ENCODE results near the gene NSD1. TPM values are rescaled to one million over a fixed set of nuclear protein-coding genes. Genes with fewer than 3 reads are reported as not detected.
"Not testable (repeated sequence)": the region's sequence is repeated elsewhere in the genome, so short reads cannot be mapped to it uniquely, and the experiment has no call there.

NSD1 gene
- total RNA-seq, 1 donor from 2014 or later = 98.2 TPM

GRCh38 chr5:177232358-177232757 lies 98.8 kb downstream of the NSD1 start:
- no peak for DNase-seq

DNA sequence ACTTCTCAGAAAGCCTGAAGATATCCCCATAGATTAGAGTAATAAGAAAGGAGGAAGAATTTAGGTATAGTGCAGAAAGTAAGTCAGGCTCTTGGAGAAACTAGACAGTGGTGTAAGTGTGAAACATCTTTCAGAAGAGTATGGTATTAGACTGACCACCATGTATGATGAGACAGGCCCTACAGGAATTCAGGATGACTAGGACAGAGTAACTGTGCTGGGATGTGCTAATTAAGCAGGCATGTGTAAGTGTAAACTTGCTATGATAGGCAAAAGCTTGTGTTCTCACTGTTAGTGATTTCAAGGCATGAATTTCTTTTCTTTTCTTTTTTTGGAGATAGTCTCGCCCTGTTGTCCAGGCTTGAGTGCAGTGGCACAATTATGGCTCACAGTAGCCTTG lies 99.2 kb downstream of the NSD1 start:
- no peak for DNase-seq

DNA sequence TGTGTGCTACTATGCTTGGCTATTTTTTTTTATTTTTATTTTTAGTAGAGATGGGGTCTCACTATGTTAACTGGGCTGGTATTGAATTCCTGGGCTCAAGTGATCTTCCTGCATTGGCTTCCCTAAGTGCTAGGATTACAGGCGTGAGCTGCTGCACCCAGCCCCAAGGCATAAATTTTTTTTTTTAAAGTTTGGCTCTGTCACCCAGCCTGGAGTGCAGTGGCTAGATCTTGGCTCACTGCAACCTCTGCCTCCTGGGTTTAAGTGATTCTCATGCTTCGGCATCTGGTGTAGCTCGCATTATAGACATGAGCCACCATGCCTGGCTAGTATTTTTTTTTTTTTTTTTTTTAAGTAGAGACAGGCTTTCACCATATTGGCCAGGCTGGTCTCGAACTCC lies 99.6 kb downstream of the NSD1 start:
- peak; percentile 62 for DNase-seq

DNA sequence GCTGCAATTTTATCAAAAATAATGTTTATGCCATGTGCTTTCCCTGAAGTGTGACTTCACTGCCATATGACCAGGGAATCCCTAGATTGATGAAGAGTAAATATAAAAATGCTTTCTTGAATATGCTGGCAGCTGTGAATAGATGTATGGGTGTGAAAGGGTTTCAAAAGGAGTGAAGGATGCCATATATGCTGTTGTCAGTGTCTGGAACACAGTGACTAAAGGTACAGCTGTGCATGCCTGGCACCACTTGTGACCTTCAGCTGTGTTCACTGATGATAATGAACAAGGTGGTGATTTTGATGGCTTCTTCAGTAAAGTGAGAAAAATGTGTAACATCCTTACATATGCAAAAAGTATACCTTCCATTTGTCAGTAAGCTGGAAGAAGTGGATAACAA lies 100.2 kb downstream of the NSD1 start:
- DNase-seq = no peak

DNA sequence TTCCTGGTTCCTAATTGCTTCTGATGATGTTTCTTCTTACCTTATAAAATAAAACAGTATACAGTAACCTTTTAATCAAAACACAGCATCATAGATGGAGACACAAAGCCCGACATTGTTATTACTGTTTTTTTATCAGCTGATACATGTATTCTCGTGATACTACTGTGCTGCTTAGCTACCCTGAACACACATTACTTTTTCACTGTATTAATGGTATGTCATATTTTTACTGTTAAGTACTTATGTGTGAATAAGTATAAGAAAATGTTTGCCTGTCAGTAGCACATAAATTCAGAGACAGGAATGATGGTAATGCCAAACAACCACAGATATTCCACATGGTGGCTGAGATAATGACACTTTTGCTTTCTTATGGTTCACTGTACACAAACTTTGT lies 101.3 kb downstream of the NSD1 start:
- DNase-seq = no peak

GRCh38 chr5:177241768-177242167 lies 108.2 kb downstream of the NSD1 start:
- DNase-seq = no peak

DNA sequence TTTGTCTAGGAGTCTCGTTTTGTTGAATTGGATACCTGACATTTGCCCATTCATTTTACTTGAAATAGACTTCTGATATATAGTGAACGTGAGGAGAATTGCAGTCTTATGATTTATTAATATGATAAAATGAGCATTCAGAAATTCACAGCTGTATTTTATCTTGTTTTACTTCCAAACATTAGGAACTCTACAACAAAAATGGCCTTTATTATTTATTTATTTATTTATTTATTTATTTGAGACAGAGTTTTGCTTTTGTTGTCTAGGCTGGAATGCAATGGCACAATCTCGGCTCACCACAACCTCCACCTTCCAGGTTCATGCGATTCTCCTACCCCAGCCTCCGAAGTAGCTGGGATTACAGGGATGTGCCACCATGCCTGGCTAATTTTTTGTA lies 108.7 kb downstream of the NSD1 start:
- no peak for DNase-seq

DNA sequence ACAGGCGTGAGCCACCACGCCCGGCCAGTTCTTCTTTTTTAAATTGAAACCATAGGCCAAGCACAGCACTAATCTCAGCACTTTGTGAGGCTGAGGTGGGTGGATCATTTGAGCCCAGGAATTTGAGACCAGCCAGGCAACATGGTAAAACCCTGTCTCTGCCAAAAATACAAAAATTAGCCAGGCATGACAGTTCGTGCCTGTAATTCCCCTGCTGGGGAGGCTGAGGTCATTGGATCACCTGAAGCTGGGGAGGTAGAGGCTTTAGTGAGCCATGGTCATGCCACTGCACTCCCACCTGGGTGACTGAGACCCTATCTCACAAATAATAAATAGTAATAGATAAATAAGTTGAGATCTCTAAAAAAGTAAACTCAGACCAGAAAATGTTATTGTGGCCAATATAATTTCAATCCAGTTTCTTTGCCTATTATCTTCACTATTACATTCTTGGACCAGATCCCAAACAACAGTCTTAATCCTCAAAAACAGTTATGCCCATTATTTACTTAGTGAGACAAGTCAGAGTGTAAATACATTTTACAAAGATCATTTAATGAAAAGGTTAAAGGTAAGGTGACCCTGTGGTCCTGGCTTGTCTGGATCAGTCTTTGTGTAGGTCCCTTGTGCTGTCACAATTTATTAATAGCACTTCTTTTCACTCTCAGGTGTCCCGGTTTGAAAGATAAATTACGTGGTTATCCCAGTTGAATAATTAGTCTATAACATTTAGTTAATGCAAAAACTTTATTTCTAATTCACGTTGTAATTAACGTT lies 116.4 kb downstream of the NSD1 start:
- DNase-seq = no peak

DNA sequence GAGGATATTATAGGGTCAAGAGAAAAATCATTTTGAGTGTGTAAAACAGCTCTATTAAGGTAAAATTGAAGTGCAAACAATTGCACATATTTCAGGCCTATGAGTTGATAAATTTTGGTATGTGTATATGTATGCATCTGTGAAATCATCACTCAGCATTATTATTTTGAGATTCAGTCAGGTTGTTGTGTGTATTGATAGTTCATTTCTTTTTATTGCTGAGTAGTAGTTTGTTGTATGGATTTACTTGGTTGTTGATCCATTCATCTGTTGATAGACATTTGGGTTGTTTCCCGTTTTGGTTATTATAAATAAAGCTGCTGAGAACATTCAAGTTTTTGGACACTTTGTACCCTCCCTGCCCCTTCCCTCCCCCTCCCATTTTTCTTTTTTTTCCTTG lies 119.7 kb downstream of the NSD1 start:
- no peak for DNase-seq

GRCh38 chr5:177256296-177256695 lies 122.7 kb downstream of the NSD1 start:
- DNase-seq = no peak

GRCh38 chr5:177258711-177259110 lies 125.1 kb downstream of the NSD1 start:
- DNase-seq = not testable (repeated sequence)

DNA sequence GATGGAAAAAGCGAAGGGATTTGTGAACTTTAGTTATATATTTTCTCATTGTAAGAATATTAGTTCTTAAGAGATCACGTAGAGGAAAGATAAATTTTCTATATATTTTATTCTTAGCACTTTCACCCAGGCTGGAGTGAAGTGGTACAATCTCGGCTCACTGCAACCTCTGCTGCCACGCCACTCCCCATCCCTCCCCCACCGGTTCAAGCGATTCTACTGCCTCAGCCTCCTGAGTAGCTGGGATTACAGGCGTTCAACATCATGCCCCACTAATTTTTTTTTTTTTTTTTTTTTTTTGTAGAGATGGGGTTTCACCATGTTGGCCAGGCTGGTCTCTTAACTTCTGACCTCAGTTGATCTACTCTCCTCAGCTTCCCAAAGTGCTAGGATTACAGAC lies 127.4 kb downstream of the NSD1 start:
- no peak for DNase-seq

- no peak for DNase-seq
Observed at GRCh38 chr5:177261510-177261909, 127.9 kb downstream of the NSD1 start.

DNA sequence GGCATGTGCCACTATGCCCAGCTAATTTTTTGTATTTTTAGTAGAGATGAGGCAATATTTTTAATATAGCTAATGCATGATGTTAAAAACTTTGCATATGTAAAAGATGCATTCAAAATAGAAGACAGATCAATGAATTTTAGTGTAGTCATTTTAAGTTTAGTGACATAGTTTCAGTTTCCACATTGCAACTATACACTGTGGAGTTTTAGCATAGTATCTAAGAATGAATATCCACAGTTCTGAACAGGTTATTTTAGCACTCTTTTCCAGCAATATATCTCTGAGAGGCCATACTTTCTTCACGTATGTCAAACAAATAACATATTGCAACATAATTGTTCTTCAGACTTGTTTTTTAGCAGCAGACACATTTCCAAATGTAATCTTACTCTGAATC lies 130.6 kb downstream of the NSD1 start:
- DNase-seq = no peak

DNA sequence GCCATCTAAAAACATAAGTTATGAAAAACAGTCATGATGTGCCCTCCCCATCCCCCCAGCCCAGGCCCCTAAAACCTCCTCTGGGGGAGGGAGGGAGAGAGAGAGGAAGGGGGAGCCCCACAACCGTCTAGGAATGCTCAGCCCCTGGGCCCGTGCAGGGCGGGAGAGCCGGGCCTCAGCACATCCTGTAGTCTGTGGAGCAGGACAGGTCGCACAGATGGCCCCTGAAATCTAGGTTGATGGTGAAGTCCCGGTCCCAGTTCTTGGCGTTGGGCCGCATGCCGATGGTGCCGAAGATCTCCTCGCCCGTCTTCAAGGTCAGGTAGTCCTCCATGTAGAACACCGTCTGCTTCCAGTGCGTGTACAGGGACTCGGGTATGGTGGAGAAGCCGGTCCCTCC lies 131.8 kb downstream of the NSD1 start:
- no peak for DNase-seq

DNA sequence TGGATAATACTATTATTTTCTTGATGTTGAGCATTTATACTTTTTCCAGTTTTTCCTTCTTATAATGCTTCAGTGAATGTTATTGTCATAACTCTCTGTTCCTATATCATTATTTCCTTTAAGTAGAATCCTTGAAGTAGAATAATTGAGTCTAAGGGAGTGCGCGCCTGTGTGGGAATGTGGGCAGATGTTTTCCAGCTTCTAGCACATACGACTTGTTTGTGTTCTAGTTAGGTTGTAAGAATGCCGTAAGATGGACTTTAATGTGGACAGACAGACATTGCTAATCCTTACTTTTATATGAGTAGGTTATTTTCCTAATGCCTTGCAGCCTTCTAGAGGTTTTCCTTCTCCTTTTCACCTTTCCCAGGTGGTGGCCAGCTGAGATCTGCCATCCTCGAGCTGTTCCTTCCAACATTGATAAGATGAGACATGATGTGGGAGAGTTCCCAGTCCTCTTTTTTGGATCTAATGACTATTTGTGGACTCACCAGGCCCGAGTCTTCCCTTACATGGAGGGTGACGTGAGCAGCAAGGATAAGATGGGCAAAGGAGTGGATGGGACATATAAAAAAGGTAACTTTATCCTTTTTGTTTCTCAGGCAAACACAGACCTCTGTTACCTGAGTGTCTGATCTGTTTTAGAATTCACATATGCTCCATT lies 135.8 kb downstream of the NSD1 start:
- DNase-seq = no peak

GRCh38 chr5:177269976-177270375 lies 136.4 kb downstream of the NSD1 start:
- no peak for DNase-seq

- no peak for DNase-seq
Observed at GRCh38 chr5:177270653-177271052, 137.1 kb downstream of the NSD1 start.

DNA sequence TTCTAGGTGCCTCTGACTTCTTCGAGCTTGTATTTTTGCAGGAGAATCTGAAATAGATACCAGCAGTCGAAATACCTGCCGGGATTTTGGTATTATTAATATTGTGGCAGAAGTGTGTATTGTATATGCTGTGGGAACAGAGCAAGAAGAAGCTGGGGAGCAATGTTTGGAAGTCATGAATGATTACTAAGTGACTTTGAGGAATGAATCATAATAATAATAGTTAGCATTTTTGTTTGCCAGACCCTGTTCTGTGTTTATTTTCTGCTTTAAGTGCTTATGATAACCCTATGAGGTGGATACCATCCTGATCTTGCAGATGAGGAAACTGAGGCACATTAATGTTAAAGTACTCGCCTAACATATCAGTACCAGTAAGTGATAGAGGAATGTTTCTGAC lies 137.5 kb downstream of the NSD1 start:
- no peak for DNase-seq

GRCh38 chr5:177275883-177276282 lies 142.3 kb downstream of the NSD1 start:
- no peak for DNase-seq

- DNase-seq = no peak
Observed at GRCh38 chr5:177276886-177277285, 143.3 kb downstream of the NSD1 start.

- no peak for DNase-seq
Observed at GRCh38 chr5:177288191-177288590, 154.6 kb downstream of the NSD1 start.

- DNase-seq = no peak
Observed at GRCh38 chr5:177290816-177291596, 157.4 kb downstream of the NSD1 start.
